T1000 (cell line): ENCODE measurements around the gene XYLT1.

Experiments
- DNase-seq: peaks from one replicate; lab custom pipeline; 2025; ENCODE audit warnings: mixed read lengths; lab: John Stamatoyannopoulos, UW

Gene XYLT1

DNA sequence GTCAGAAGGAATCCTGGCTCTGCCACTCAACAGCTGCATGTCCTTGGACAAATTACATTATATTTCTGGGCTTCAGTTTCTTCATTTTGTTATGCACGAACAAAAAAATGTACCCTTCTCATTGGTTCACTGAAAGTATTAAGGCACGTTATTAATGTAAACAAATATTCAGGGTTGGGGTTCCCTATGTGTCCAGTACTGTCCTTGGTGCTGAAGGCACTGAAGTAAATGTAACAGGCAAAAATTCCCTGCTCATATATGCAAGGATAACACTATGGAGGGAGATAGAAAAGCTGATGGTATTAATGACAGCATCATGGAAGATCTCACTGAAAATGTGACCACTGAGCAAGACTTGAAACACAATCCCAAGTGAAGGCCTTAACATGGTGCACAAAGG is 386.6 kb downstream of the XYLT1 start:
- no peak for DNase-seq

DNA sequence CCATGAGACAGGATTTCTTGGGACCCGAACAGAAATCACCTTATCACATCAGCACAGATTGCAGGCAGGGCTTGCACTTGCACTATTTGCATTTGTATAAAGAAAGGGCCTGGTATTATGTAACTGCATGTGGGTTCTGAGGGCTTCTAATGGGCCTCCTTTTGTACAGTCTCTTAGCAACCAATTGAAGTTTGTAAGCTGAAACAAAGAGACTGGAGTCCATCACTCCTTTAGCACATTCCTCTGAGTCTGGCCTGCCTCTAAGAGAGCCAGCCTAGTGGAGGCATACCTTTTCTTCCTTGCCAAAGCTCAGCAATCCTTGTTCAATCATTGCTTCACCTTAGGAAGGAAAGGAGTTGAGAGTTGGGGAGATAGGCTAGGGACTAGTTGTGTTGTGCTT is 387.1 kb downstream of the XYLT1 start:
- DNase-seq: no peak

DNA sequence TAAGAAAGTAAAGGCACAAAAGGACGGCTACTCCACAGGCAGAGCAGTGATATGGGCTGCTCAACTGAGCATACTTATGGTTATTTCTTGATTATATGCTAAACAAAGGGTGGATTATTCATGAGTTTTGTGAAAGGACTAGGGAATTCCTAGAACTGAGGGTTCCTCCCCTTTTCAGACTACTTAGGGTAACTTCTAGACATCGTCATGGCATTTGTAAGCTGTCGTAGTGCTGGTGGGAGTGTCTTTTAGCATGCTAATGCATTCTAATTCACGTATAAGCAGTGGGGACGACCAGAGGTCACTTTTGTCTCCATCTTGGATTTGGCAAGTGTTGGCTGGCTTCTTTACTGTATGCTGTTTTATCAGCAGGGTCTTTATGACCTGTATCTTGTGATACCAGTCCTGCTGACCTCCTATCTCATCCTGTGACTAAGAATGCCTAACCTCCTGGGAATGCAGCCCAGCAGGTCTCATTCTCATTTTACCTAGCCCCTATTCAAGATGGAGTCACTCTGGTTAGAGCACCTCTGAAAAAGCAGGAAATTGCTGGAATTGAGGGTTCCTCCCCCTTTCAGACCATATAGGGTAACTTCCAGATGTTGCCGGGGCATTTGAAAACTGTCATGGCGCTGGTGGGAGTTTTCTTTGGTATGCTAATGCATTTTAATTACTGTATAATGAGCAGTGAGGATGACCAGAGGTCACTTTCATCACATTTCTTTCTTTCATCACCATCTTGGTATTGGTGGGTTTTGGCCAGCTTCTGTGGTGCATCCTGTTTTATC is 388.5 kb downstream of the XYLT1 start:
- DNase-seq: no peak

DNA sequence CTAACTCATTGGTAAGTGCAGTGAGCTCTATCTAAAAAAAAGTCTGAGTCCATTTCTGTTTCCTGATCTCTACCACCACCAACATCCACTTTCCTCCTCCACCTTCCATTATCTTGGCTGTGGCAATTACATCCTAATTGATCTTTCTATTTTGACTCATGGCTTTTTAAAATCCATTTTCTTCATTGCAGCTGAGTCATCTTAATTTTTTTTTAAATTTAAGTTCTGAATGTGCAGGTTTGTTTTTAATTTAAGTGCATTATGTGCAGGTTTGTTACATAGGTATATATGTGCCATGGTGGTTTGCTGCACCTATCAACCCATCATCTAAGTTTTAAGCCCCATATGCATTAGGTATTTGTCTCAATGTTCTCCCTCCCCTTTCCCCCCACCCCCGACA is 390.7 kb downstream of the XYLT1 start:
- no peak for DNase-seq

DNA sequence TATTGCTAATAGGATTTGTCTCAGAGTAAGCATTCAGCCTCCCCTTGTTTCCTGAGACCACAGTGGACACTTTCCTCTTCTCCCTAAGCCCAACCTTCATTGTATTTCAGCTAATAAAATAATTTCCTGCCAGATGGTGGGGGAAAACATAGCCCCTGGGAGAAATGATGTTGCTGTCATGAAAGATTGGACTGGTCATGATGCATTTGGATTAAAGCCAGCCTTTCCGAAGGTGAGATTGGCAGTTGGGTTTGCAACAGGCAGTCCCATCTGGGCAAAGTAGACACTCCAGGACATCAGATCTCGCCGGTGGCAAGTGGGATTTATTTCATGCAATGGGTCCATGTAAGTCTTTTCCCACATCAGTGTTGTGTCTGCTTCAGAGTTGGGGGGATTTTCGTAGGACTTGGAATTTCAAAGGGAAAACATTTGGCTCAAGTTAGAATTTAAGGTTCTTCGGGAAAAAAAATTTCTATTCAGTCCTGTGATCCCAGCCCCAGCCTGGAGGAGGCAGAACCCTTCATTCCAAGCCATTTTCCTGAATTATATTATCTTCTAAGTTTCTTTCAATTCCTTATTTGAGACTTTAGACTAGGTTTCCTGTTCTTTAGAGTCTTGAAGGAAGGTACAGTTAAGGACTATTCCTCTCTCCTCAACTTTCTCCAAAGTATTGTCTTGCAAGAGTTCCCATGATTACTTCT is 391.7 kb downstream of the XYLT1 start:
- no peak for DNase-seq

DNA sequence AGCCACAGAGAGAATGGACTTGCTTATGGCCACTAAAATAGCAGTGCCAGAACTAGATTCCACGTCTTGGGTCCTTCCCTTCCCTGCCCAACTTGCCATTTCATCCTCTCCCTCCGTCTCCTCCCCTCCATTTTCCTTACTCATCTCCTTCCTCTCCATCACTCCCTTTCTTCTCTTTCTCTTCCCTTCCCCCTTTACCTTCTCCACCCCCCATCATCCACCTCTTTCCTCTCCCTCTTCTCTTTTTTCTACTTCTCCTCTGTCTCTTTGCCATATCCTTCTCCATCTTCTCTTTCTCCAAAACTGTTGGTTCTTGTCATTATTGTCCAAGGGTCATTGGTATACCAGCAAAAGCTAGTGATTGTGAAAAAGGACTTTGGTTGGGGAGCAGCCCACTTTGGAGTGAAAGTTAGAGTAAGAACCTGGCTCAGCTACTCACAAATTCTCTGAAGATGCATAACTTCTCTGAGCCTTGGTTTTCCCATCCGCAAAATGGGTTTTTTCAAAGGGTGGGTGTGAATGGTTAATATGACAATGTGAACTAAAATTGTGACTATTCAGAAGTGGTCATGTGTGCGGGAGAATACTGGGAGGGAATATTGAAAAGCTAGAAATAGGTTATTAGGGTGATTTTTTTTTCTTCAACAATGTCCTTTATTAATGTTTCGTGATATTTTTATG is 393.8 kb downstream of the XYLT1 start:
- no peak for DNase-seq

DNA sequence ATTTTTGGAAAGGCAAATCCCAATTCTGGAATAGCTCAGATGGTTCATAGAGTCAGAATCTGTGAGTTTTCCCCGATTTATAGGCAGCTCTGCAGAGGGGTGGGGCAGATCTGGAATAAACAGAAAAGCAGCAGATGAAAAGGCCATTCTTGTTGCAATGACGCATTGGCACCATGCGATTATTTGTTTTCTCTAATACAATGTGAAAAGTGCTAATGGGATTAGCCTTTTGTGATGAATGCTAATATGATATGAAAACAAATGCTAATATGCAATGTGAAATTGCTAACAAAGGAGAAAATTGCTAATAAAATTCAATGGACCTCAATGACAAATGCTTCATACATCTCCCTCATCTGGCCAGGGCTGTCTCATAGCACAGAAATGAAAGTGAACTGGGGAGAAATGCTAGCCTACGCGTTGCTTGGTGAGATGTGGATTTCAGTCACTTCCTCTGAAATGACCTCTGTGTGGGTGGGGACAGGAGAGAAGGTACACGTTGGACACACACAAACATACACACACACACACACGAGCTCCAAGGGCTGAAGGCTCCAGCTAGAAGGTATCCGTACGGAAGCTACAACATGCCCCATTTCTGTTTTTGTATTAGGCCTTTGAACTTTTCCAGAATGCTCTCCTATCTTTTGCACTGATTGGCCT is 394.5 kb downstream of the XYLT1 start:
- no peak for DNase-seq

DNA sequence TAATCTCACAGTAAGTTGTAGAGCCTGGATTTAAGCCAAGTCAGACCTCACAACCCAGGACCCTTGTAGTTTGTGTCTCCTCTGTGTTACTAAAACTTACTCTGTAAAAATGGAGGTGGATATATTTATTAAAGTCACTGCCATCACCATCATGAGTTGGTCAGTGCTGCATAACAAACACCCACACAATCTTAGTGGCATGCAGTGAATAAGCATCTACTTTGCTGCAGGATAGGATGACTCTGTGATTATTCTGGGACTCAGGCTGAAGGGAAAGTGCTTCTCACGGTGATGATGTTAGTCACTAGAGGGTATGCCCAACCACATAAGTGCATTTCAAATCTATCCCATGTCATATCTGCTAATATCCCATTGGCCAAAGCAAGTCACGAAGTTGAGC is 398.7 kb downstream of the XYLT1 start:
- DNase-seq: no peak

DNA sequence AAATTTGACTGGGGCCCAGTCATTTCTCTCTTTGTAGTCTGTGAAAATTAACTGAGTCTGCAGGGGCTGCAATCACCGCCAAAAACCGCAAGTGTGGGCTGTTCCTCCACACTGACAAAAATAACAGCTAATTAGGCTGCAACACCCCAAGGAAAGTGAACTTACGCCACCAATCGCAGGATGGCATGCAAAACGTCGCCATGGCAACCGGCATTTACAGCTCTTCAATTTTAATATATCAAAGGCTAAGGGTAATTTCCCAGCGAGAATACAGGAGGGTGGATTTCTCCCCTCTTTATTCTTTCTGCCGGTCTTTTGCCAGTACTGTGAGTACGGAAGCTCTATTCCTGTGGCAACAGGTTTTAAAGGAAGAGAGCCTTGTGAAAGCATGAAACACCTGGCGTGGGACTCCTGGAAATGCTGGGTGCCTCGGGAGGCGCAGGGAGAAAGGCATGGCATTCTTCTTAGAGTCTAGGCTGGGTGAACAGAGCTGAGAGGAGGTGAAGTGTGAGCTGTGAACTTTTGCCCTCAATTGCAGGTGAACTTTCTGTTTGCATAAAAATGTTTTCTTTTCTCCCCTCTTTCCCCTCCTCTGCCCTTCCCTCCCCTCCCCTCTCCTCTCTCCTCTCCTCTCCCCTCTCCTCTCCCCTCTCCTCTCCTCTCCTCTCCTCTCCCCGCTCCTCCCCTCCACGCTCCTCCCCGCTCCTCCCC is 399.7 kb downstream of the XYLT1 start:
- DNase-seq: no peak

DNA sequence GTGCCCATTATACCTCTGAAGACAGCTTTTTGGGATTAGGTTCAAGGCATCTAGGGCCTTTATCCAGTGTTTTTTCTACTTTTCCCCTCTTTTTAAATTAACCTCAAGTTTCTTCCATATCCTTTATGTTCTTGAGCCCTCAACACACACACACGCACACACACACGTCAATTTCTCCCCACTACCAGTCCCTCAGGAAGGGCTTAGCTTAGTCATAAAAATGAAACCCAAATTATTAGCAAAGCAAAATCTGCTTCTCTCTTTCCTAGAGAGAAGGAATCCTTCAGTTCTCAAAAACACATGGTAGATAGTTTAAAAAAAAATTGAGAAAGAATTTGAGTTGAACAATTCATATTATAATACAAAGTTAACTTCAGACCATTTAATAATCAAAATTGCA is 401.1 kb downstream of the XYLT1 start:
- DNase-seq: no peak

DNA sequence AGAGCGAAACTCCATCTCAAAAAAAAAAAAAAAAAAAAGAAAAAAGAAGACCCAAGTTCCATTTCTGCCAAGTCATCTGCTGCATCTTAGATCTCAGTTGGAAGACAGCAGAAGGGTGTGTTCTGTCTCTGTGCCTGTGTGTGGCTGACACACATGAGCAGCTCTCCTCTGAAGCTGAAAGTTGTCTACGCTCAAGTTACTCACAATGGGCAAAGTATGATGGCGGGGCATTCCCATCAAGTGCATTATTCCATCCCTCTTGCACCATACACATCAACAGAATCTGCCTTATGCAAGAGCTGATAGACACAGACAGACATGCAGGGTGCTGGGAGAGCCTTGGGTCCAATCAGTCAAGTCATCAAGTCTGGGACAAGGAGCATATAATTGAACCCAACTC is 402.2 kb downstream of the XYLT1 start:
- no peak for DNase-seq

DNA sequence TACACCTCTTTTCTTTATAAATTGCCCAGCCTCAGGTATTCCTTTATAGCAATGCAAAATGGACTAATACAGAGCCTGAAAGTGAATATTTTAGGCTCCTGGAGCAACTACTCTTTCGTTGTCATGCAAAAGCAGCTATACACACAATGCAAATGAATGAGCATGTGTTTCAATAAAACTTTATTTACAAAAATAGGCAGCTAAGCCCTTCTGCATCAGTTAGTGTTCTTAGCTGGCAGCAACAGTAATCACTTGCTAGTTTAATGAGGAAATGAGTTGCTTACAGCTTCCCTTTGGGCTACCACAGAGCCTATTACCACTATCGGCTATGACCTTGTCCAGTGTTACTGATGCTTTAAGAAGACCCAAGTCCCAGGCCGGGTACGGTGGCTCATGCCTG is 402.9 kb downstream of the XYLT1 start:
- DNase-seq: no peak

DNA sequence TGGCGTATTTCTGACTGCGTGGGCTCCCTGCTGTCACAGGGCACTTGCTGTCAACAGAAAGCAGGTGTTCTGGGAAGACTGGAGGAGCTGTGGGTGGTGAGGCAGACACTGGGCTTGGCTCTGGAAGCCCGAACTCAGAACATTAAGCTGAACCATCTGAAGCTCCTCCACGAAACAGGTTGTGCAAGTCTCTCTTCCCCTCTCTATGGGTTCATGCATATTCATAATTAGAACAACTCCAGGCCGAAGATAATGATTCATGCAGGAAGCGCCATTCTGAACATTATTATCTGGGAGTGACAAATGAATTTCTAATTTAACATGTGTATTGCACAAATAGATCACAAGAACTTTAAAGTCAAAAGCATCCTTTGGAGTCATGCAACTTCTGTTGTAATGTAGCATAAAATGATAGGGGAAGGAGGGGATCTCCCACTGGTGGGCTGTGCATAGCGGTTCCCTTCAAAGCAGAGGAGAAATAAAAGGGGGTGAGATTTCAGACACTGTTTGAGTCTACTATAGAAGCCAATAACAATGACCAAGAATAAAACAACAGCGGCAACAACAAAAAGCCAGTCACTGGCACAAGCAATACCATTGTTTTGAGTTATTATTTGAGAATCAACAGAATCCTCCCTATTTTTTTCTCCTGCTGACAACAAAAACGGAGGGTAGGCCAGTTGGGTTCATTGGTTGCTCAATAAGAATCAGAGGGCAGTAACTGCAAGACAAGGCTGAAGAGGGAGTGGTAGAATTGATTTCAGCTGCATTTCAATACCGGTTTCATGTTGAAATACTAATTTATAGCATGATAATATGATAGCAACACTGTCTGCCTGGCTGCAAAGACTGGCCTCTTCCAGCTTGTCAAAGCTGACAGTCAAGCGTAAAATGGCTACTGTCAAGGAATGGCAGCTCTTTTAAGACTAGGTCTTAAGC is 407.3 kb downstream of the XYLT1 start:
- DNase-seq: no peak

DNA sequence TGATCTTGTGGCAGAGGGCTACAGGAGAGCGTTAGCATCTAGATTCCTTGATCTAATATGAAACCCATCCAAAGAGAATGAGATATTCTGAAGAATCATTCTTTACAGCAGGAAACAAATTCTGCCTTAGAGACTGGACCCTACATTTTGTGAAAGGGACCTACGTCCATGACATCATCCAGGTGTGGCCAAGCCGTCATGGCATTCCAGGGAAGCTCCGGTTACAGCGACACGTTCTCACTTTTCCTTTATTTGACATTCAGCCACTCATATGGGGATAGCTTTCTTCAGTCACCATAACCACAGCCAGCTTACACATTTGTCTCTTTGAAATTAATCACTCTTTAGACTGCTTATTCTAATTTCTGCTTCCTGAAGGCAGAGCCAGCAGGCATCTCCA is 408.1 kb downstream of the XYLT1 start:
- DNase-seq: no peak

DNA sequence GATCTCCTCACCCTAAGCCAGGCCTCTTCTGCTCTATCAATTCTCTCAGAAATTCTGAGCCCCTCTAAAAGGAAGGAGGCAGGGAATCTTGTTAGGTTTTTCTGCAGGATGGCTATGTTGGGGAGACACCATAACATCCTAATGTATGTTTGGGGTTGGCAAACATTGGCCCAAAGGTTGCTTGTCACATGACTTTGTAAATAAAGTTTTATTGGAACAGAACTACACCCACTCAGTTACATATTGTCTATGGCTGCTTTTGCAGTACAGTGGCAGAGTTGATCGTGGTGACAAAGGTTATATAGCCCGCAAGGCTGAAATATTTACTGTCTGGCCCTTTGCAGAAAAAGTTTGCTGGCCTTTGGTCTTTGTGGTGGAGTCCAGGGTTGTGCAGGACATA is 409.4 kb downstream of the XYLT1 start:
- DNase-seq: no peak

DNA sequence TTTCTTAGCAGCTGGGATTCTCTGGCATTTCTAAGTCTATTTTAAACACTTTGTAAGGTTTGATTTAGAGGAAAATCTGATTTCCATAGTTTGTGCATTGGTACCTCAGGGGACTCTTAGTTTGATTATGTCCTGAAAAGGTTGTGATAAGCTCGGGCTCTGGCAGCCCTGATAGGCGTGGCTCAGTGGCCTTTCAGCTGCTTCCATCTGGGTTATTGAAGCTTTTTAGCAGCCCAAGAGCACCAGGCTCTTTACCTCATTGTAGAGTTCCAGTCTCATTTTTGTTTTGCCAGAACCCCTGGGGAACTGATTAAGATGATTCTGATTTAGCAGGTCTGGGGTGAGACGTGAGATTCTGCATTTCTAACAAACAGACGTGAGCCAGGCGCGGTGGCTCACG is 412.3 kb downstream of the XYLT1 start:
- DNase-seq: no peak

DNA sequence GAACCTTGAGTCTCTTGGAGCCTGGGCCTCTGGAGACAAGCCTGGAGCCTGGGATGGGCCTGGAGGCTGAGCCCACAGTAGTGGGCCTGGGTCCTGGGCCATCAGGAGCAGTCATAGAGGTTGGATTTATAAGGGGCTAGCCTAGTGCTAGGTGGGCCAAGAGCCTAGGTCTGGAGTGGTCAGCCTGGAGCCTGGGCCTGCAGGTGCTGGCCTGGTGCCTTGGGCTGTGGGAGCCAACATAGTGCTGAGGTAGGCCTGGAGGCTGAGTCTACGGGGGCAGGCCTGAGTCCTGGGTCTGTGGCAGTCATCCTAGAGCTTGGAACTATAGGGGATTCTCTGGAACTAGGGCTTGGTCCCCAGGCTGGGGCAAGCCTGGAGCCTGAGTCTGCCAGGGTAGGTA is 414.1 kb downstream of the XYLT1 start:
- DNase-seq: no peak

DNA sequence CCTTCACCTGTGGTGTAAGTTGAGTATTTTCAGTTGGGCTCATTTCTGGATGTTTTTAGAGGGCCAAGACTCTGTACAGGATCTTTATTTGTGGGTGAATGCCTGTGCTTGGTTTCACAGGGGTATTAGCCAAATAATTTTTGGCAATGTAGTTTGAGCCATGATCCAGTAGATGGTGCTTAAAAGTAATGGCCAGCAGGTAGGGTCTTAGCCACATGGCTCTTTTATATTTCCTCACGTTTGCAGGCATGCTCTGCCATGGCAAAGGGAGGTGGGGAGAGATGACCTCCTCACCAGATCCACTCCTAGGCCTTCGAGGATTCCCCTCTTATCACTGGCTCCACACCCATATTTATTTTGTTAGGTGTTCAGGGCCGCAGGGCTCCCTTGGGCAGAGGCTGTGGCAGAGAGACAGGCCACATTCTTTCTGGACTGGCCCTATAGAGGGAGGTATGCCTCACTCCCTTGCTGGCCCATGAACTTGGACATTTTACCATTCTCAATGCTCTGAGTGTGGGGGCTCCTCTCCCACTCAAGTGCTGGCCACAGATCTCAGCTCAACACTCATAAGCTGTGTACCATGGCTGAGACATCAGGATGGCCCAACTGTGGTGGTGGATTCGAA is 417.1 kb downstream of the XYLT1 start:
- DNase-seq: no peak
